Measurements from ENCODE around the gene SERPINB6.
A peak's percentile ranks its signal among the peaks of the same experiment; 100 is the strongest.
"Not testable (repeated sequence)": the region's sequence is repeated elsewhere in the genome, so short reads cannot be mapped to it uniquely, and the experiment has no call there.

Gene SERPINB6

DNA sequence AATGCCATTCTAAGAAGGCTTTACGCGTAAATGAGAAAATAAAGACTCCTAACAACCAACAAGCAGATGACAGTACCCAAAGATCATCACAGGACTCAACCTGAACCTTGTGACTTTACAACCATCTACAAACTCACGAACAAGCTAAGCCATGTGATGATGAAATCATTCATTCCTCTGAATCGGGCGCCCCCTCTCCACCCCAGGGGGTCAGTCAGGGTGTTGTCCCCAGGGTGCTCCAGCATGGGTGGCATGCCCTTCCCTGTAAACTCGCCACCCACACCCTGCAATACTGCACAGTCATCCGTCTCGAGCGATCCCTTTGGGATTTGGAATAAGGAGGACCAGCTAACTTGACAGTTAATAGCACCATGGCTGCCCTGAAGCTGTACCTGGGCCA, 12.6 kb downstream of the SERPINB6 start:
- no peak for DNase-seq (ENCODE audit: low read depth in 2 of 2)

DNA sequence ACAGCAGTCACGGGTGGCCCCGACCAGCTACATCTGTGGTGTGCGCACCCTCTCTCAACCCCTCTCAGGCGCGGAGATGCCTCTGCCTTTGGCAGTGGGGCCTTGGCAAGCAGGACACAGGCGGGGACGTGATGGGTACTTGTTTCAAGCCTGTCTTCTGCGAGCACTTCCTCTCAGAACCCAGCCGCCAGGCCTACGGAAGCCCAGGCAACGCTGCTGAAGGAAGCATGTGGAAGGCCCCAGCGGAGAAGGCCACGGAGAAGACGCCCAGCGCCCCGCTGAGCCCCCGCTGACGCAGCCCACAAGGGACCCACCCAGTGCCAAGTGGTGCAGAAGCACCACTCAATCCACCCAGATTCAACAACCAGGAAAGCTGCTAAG, 13.0 kb downstream of the SERPINB6 start:
- DNase-seq (ENCODE audit: low read depth in 2 of 2), result no peak

DNA sequence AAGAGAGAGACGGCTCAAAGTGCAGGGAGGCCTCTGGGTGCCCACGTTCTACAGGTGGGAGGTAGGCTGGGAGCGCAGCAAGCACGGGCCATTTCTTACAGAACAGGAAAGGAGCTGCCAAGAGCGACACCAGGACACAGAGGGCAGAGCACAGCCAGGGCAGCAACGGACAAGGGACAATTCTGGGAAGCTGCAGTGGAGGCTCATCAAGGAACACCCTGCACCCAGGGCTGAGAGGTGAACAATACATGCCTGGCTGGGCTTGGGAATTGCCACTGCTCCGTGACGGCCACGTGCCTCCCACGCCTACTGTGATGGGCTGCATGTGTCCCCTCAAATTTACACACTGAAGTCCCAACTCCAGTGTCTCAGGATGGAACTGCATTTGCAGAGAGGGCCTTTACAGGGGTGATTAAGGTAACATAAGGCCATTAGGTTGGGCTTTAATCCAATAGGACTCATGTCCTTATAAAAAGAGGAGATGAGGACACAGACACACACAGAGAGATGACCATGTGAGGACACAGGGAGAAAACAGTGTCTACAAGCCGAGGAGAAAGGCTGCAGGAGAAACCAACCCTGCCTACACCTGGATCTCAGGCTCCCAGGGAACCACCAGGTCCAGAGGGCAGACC, 13.6 kb downstream of the SERPINB6 start:
- no peak for DNase-seq (ENCODE audit: low read depth in 2 of 2)

DNA sequence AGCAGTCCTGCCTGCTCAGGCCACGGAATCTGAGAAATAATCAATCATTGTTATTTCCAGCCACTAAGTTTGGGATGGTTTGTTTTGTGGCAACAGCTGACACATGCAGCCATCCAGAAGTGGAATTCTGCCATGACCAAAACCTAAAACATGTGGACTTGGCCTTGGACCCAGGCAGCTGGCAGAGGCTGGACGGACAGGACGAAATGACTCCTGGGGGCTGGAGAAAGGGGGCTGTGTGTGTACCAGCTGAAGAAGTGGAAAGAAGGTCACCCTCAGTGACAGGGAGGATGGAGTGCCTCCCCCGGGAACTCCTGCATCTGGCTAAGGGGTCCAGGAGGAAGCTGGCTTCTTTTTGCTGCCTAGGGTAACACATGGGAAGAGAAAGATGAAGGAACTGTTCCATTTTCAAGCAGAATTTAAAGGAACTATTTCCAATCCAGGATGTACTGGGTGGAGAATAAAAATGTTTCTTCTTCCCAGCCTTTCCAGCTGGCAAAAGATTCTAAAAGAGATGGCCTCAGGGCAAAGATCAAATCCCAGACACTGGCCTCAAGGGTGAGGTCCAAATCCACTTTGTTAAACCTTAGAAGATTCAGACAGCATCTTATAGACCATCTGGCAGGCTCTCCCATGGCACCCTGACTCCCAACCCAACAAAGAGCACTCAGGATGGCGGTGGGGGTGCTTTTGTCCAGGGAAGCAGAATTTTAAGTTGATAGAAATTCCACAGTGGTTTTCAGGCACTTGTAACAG, 14.3 kb downstream of the SERPINB6 start:
- no peak for DNase-seq (ENCODE audit: low read depth in 2 of 2)

DNA sequence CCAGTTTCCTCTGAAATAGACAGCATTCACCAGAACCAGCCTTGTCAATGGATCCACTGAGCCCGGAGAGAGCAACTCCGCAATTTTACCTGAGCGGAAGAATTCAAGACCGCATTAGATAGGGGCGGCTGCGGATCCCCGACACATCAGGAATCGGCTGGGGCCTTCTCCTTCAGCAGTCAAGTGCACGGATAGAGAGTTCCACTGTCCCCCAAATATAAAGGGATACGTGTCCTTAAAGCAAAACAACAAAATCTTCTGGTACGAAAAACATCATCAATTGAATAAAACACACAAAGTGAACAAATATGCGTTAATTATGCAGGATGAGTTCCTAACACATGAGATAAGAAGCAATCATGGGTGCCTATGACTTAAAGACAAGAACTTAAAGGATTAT, 18.3 kb downstream of the SERPINB6 start:
- no peak for DNase-seq (ENCODE audit: low read depth in 2 of 2)

DNA sequence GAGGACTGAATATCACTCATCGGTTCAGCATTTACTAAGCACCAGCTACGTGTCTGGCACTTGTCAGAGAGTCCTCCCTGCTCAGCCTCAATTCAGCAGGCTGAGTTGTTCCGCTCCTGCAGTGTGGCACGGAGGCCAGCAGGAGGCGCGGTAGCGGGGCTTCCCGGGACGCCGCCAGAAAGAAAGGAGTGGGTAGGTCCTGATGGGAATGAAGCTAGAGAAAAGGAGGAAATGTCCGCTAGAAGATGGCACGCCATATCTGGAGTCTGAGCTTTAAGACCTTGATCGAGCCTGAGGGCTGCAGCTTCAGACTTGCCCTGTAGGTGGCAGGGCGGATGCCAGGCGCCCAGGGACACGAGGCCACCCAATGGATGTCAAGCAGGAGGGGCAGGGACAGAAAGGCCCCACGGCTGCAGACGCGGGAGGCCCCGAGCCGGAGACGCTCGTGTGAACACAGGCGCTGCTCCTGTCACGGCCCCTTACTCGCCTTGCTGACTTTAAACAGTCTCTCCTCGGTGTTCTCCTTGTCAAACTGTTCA, 18.7 kb downstream of the SERPINB6 start:
- no peak for DNase-seq (ENCODE audit: low read depth in 2 of 2)

DNA sequence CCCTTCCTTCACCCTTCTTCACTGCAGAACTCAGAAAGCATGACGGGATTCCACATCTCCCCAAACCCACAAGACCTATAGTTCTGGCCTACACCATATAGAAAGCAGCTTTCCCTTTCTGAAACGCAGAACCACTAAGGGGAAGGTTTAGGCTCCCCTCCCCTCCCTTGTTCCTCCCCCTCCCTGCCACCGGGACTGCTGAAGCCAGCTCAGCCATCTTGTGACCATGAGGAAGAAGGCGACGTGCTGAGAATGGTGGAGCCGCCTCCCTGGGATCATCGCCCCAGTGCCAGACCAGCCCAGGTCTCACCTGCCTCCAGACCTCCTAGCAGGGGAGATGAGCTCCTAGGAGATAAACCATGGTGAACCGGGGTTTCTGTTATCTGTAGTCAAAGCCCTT, 19.6 kb downstream of the SERPINB6 start:
- DNase-seq (ENCODE audit: low read depth in 2 of 2), result no peak

DNA sequence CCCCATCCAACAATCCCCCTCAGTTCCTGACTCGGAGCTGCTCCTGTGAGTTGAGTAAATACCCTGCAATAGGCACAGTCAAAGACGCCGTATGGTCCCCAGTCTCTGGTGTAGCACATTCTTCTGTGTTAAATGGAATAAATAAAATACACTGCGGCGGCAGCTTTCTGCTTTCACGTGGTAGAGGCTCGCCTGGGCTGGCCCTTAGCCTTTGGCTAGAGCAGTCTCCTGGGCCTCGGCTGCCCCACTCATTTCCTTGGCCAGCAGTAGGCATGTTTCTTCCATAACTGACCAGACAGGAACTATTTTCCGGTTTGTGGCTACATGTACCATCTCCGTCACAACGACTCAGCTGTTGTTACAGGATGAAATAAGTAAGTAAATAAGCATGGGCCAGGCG, 20.7 kb downstream of the SERPINB6 start:
- DNase-seq (ENCODE audit: low read depth in 2 of 2), result no peak

DNA sequence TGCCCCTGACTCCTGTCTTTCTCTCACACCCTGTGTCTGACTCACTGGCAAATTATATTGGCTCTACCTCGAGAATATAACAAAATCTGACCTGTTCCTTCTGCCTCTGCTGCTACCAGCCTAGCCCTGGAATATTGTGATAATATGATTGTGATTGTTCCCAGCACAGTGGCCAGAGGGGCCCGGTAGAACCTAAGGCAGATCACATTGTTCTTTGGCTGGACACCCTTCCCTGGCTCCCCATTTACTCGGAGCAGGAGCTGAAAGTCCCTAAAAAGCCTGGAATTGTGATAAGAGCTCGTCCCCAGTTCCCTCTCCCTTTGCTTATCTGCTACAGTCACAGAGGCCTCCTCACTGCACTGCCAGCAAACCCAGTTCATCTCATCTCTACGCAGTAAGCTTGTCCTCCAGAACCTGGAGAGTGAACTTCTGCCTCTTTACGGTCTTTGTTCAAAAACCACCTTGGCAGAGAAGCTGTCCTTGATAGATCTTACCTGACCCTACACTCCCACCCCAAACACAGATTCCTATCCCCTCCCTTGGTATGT, 21.8 kb downstream of the SERPINB6 start:
- DNase-seq (ENCODE audit: low read depth in 2 of 2), result no peak

DNA sequence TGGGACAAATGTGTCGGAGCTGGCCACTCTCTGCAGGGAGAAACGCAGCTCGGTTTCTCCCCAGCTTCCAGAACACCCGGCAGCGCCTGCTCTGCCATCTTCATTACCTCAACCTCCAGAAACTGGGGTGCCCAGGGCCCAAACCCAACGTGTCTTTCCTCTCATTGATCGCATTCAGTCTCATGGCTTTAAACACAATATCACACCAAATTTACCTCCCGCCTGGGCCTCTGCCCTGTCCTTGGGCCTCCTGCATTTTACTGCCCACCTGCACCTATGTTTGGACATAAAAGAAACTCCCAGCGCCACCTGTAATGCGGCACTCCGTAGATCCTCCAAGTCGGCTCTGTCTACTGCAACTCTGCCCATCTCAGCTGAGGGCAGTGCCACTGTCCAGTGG, 22.2 kb downstream of the SERPINB6 start:
- DNase-seq (ENCODE audit: low read depth in 2 of 2), result no peak

DNA sequence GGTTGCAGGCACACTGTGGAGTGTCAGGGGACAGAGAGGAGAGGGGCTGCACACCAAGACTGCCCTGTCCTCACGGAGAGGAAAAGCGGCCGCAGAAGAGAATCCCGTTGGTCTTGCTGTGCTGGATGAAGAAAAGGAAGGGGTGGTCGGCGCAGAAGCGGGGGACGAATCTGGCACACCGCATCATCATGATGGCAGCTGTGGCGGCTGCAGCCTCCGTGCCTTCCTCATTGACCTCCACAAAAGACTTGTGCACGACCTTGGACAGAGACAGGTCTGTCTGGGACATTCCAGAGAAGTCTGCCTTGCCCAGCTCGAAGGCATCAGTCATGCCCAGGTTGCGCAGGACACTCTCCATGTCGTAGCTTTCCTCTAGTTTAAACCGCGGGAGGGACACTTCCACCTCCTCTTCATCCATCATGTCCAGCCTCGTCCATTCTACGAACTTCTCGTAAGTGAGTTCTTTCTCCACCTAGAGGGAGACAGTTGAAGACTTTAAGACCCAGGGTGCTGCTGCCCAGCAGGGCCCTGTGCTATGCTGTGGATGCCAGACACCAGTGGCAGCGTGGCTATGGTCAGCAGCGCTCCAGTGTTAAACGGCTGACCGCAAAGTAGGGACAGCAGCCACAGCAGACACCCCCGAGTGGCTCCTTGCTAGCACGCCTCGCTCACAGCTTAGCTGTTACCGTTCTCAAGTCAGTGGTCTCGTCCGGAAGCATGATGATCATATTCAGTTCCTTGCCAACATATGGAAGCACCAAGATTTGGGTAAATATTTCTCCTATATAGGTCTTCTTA, 22.9 kb downstream of the SERPINB6 start:
- no peak for DNase-seq (ENCODE audit: low read depth in 2 of 2)

DNA sequence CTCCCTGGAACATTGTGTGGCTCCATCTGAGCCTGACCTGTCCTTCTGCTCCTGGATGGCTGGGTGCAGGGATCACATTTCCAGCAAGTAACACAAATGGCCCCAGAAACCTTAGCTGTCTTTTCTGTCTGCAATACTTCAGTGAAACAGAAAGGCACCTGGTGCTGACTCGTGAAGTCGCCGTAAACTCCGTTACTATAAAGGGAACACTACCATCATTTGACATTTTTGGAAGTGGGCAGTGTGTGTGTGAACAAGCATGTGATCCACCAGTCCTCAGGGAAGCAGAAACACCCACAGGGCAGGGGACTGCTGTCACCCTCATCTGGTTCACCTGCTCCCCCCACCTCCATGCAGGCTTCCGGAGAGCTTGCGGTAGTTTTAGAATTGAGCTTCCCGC, 23.9 kb downstream of the SERPINB6 start:
- no peak for DNase-seq (ENCODE audit: low read depth in 2 of 2)

DNA sequence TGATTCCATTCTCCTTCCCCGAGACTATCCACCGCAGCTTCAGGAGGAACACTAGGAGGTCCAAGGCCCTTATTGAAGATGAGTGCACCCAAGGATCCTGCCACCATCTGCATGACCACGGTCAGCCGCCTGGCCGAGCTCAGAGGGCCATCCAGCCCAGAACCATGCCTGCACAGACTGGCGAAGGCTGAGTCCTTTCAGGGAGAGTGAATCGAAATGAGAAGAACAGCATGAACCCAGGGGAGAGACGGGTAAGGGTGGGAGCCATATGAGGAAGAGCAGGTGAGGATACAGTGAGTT, 26.3 kb downstream of the SERPINB6 start:
- DNase-seq (ENCODE audit: low read depth in 2 of 2), result no peak

DNA sequence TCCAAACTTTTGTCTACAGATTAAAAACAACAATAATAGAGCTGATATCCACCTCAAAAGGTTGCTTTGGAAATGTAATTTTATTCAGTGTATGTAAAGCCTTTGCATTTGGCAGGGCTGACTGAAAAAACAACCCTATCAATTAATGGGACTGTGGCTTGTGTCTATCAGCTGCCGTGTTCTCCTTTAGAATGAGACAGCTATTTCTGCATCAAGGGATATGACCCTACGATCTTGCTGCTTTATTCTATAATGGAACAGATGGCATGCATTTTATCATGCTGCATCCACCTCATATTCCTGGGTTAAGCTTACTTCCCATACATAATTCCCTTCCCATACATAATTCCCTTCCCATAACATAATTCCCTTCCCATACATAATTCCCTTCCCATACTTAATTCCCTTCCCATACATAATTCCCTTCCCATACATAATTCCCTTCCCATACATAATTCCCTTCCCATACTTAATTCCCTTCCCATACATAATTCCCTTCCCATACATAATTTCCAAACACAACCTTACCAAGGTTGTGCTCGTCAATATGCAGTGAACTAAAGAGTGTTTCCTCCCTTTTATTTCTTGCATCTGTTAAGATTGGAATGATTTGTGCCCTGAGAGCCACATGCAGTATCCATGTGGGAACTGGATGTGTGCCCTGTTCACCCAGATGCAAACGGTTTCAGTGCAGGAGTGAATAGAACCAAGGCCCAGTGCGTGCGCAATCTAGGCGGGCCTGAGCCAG, 26.8 kb downstream of the SERPINB6 start:
- no peak for DNase-seq (ENCODE audit: low read depth in 2 of 2)

DNA sequence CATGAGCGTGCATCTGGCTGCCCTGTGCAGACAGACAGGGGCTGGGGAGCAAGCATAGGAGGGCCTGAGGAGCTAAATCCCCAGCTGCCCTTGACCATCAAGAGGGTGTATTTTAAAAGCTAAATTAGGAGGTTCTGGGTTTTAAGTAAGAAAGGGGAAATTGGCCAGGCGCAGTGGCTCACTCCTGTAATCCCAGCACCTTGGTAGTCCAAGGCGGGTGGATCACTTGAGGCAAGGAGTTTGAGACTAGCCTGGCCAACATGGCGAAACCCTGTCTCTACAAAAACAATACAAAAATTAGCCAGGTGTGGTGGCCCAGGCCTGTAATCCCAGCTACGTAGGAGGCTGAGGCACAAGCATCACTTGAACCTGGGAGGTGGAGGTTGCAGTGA, 27.8 kb downstream of the SERPINB6 start:
- DNase-seq (ENCODE audit: low read depth in 2 of 2), result no peak

DNA sequence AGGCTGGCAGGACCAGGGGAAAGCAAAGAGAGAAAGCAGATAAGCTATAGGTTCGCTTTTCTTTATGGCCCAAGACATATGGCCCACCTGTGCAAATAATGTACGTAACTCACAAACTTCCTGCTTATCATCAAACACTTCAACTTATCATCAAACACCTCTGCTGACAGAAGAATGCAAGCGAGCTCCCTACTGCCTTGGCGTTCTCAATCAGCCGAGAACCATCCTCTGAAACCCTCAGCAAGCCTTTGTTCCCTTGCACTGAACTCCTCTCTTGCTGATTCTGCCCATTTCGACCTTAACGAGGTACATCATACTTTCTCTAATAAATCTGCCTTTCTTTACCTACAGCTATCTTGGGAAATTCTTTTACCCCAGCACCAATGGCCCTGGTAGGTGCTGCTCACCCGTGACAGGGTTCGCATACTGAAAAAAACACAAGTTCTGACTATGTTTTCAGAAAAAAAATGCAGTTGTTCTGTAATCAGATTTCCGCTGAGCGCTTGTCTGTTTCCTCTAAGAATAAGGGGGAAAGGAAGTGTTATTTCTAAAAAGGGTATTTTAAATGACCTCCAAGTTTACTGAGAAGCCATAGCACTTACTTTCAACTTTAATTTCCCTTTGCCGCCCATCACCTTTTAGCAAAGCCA, 28.3 kb downstream of the SERPINB6 start:
- no peak for DNase-seq (ENCODE audit: low read depth in 2 of 2)

DNA sequence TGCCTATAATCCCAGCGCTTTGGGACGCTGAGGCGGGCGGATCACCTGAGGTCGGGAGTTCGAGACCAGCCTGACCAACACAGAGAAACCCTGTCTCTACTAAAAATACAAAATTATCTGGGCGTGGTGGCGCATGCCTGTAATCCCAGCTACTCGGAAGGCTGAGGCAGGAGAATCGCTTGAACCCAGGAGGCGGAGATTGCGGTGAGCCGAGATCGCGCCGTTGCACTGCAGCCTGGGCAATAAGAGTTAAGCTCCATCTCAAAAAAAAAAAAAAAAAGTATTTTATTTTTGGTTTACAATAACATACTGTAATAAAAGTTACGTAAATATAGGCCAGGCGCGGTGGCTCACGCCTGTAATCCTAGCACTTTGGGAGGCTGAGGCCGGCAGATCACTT, 29.3 kb downstream of the SERPINB6 start:
- DNase-seq (ENCODE audit: low read depth in 2 of 2), result not testable (repeated sequence)

DNA sequence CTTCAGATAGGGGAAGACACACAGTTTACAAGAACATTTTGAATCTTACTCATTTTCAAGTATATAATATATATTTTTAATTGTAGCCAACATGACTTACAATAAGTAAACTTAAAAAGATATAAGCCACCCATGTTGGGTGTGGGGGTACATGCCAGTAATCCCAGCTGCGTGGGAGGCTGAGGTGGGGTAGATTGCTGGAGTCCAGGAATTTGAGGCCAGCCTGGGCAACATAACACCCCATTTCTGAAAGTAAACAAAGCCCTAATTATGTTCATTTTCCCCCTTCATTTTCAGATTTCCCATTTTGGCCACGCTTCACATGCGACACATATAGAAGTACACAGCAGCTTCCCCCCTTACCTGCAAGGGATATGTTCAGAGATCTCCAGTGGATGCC, 30.5 kb downstream of the SERPINB6 start:
- DNase-seq (ENCODE audit: low read depth in 2 of 2), result no peak

DNA sequence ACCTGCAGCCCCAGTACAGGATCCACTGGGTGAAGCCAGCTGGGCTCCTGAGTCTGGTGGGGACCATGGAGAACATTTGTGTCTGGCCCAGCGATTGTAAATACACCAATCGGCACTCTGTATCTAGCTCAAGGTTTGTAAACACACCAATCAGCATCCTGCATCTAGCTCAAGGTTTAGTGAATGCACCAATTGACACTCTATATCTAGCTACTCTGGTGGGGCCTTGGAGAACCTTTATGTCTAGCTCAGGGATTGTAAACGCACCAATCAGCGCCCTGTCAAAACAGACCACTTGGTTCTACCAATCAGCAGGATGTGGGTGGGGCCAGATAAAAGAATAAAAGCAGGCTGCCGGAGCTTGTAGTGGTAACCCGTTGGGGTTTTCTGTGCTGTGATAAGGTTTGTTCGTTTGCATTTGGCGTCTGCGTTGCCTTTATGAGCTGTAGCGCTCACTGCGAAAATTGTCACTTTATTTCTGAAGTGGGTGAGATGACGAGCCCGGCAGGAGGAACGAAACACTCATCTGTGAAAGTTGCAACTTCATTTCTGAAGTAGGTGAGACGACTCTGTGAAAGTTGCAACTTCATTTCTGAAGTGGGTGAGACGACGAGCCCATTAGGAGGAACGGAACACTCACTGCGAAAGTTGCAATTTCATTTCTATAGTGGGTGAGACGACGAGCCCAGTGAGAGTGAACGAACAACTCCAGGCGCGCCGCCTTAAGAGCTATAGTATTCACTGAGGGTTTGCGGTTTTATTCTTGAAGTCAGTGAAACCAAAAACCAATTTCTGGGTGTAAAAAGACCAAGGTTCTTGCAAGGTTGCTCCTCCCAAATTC, 31.1 kb downstream of the SERPINB6 start:
- DNase-seq (ENCODE audit: low read depth in 2 of 2), result peak; percentile 69 to 74

DNA sequence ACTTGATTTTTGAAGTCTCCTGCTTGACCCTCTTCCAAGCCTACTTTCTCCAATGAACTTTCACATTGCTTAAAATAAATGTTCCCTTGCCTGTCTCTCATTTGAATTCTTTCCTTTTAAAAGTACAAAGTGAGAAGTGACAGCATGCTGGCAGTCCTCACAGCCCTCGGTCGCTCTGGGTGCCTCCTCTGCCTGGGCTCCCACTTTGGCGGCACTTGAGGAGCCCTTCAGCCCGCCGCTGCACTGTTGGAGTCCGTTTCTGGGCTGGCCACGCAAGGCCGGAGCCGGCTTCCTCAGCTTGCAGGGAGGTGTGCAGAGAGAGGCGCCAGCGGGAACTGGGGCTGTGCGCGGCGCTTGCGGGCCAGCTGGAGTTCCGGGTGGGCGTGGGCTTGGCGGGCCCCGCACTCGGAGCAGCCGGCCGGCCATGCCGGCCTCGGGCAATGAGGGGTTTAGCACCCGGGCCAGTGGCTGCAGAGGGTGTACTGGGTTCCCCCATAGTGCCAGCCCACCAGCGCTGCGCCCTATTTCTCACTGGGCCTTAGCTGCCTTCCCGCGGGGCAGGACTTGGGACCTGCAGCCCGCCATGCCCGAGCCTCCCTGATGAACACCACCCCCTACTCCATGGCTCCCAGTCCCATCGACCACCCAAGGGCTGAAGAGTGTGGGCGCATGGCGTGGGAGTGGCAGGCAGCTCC, 31.9 kb downstream of the SERPINB6 start:
- no peak for DNase-seq (ENCODE audit: low read depth in 2 of 2)
